Measurements from ENCODE around the gene MARCHF7.

DNA sequence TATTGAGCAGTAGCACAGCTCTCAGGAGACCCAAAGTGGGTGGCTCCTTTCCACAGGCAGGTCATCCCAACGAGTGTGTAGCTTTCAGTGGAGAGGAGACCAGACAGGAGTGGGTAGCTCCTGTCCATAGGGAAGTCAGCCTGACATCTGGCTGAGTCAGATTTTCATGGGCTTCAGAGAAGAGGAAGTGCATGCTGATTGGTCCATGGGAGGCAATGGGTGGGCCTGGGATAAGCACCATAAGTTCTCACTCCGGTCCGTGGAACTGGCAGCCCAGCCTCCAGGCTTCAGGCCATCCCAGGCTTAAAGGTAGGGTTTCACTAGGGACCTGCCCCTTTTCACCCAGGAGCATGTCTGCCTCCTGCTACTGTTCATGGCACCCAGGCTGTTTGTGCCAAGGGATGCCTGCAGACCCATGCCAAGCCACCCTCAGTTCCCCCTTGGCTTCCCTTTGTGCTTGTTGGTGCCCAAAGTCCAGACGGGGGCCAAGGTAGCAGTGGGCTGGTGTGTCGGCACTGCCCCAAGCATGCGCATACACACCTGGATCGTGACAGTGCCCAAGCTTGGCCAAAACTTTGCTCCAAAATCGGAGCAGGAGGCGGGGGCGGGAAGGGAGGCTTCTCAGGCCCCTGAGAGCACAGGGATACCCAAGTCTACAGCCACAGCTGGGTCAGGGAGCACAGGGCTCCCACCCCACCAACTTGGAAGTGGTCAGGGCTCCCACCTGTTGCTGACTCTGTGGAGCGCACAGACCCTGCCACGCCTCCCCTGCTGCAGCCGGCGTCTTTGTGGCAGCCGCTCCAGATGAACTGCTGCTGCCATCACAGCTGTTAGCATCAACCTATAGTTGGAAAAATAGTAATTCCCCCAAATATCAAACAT is 26.4 kb downstream of the MARCHF7 start:
- TF ChIP-seq, protein P1, sequence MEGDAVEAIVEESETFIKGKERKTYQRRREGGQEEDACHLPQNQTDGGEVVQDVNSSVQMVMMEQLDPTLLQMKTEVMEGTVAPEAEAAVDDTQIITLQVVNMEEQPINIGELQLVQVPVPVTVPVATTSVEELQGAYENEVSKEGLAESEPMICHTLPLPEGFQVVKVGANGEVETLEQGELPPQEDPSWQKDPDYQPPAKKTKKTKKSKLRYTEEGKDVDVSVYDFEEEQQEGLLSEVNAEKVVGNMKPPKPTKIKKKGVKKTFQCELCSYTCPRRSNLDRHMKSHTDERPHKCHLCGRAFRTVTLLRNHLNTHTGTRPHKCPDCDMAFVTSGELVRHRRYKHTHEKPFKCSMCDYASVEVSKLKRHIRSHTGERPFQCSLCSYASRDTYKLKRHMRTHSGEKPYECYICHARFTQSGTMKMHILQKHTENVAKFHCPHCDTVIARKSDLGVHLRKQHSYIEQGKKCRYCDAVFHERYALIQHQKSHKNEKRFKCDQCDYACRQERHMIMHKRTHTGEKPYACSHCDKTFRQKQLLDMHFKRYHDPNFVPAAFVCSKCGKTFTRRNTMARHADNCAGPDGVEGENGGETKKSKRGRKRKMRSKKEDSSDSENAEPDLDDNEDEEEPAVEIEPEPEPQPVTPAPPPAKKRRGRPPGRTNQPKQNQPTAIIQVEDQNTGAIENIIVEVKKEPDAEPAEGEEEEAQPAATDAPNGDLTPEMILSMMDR (IDR thresholded peaks at IDR 0.05; ENCODE audit: low read depth, low read length) = no peak
- TF ChIP-seq, protein P2, sequence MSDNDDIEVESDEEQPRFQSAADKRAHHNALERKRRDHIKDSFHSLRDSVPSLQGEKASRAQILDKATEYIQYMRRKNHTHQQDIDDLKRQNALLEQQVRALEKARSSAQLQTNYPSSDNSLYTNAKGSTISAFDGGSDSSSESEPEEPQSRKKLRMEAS (IDR thresholded peaks at IDR 0.05; ENCODE audit: low read depth, low read length) = no peak
- TF ChIP-seq POLR2A (IDR thresholded peaks at IDR 0.05; ENCODE audit: extremely low read depth, insufficient read length) = no peak

All from NB4 (cell line).